HUDEP-2 (cell line): ENCODE results near the gene CFAP298.
"Not testable (repeated sequence)": the region's sequence is repeated elsewhere in the genome, so short reads cannot be mapped to it uniquely, and the experiment has no call there.

Source experiments
- DNase-seq, 76 experiments: peaks; one replicate each; lab custom pipeline; 2025; ENCODE audit not compliant: unreplicated experiment in 76 of 76; lab: John Stamatoyannopoulos, UW

The CFAP298 gene

DNA sequence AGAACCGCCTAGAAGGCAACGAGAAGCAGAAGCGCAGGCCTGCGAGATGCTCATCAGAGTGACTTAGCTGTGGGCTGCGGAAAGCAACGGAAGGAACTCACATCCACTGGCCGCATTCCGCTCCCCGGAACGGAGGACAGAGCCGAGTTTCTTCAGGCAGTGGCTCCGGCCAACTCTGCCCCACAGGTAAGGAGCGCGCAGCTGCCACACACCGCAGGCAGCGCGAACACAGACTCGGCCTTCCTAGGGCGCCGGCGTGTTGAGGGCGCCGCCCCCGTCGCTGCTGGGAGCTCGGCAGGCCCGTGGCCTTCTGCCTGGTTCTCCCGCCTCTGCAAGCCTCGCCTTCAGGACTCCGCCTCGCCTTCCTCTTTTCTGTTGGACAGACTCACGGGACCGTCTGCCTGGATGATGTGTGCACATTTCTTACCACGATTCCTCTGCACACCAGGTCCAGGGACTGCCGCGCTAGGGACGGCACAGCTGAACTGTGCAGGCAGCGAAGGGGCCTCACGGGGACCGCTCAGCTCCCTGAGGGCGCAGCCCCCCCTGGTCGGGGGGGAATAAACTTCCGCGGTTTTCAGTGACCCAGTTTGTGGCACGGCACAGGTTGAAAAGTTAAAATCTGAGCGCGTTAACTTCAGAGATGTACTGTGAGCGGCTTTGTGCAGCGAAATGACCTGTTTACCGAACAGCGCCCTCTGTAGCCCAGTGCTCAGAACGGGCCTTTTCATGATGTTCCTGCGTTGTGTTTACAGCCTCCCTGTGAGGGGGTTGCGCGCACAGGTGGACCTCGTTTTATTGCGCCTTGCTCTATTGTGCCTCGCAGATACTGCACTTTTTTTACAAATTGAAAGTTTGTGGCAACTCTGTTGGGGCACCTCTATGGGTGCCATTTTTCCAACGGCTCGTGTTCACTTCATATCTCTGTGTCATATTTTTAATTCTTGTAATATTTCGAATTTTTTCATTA is 42.6 kb downstream of the CFAP298 start:
- DNase-seq, result peak in 72 of 76 experiments; percentile 34 to 96 (median 75)

DNA sequence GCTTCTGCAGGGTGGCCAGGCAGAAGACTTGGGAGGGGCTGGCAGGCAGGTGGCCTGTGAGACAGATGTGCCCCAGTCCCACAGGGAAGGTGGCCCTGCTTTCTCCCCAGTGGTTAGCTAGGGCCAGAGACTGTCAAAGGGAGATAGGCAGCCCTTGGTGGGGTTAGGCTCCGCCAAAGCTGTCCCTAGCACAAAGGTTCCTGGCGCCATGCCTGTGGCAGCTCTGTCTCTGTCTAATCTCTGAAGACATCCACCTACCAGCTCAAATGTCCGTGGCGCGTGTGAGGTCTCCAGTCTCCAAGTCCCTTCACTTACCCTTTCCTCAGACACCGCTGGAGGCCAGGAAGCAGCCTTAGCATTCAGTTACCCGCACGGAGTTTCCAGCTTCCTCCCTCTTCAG is 44.6 kb downstream of the CFAP298 start:
- peak in 75 of 76 experiments; percentile 63 to 96 (median 90) for DNase-seq

DNA sequence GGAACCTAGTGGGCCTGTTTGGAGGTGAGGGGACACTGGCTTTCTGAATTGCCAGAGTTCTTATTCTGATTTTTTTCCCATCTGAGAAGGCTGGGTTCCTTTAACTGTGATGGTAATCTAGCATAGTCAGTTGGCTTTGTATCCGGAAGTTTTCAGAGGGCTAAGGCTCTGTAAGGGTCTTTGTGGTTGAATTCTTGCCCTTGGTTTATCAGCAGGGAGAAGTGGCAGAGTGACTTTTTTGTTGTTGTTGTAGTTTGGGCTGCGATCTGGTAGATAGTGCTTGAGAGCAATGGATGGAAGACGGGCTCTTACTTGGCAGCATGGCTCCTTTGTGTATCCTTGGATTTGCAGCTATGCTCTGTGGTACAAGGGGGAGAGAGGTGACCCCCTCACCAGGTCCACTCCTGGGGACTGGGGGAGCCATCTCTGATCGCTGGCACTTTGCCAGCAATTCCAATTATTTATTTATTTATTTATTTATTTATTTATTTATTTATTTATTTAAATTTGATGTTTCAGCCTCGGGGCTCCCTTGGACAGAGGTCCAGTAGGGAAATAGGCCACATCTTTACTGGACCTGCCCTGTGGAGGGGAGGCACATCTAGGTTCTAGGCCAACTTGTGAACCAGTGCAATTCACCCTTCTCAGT is 45.3 kb downstream of the CFAP298 start:
- no peak for DNase-seq

DNA sequence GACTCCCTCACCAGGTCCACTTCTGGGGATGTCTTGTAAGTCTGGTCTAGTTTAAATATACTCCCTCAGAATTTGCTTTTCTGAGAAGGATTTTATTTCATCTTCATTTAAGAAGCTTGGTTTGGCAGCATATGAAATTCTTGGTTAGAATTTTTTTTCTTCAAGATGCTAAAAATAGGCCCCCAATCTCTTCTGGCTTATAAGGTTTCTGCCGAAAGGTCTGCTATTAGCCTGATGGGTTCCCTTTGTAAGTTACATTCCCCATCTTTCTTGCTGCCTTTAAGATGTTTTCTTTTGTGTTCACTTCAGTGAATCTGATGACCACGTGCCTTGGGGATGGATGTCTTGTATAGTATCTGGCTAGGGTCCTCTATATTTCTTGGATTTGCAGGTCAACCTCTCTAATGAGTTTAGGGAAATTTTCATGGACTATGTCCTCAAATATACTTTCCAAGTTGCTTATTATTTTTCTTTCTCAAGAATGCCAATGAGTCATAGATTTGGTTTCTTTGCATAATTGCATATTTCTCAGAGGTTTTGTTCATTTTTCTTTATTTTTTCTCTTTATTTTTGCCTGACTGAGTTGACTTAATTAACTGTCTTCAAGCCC is 46.2 kb downstream of the CFAP298 start:
- no peak for DNase-seq

DNA sequence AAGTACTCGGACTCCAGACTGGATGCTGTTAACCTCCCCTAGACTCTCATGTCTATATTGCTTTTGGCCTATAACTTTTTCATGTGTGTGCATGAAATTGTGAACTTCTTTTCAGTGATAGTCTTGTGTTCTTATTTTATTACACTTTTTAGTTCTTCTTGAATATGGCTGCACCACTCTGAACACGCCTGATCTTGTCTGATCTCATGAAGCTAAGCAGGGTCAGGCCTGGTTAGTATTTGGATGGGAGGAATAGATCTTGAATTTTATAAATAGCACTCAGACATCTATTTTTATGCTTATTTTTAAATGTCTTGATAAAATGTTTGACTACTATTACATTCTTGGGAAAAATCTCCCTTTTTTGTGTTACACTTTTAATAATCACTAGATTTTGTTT is 49.3 kb downstream of the CFAP298 start:
- DNase-seq, result peak in 5 of 76 experiments; percentile 16 to 45 (median 20)

DNA sequence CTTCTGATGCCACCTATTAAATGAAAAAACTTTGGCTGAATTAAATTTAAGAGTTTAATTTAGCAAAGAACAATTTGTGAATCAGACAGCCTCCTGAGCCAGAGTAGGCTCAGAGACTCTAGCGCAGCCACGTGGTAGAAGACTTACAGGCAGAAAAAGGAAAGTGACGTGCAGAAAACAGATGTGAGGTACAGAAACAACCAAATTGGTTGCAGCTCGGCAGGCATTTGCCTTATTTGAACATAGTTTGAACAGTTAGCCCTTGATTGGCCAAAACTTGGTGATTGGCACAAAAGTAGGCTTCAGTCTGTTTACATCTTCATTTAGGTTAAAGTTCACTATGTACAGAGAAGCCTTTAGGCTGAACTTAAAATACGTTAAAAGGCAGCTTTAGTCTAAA is 49.8 kb downstream of the CFAP298 start:
- peak in 47 of 76 experiments; percentile 10 to 68 (median 38) for DNase-seq

DNA sequence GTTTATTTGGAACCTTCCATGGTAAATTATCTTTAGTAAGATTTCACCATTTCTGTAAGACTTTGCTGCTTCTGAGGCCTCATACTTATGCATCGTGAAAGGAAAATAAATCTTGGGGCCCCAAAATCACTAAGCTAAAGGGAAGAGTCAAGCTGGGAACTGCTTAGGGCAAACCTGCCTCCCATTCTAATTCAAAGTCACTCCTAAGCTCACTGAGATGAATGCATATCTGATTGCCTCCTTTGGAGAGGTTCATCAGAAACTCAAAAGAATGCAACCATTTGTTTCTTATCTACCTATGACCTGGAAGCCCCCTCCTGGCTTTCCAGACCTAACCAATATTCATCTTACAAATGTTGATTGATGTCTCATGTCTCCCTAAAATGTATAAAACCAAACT is 50.7 kb downstream of the CFAP298 start:
- DNase-seq, result not testable (repeated sequence)

DNA sequence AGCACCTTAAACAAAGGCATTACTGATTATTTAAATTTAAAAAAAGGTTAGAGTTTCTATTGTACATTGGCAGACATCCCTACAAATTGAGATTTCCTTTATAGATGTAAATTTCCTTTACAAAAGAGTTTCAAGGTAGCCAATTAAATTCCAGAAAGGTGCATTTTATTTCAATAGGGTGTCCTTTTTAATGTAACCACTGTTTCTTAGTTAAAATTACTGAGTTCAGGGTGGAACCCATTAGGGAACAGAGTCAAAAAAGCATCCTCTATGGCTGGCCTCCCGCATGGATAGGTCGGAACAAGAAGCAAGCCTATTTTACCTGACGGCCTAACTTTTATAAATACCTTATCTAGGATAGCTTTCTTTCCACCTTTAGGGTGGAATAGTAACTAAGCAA is 51.3 kb downstream of the CFAP298 start:
- DNase-seq, result no peak

DNA sequence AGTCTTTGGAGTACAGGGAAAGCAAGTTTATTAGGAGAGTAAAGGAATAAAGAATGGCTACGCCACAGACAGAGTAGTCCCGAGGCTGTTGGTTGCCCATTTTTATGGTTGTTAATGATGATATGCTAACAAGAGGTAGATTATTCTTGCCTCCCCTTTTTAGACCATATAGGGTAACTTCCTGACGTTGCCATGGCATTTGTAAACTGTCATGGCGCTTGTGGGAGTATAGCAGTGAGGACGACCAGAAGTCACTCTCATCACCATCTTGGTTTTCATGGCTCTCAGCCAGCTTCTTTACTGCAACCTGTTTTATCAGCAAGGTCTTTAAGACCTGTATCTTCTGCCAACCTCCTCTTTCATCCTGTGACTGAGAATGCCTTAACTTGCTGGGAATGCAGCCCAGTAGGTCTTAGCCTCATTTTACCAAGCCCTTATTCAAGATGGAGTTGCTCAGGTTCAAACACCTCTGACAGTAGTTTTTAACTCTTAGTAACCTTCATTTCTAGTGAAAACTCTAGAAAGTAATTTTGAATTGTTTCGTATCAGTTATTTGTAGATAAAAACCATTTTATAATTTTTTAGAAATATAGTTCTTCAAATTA is 53.1 kb downstream of the CFAP298 start:
- peak in 47 of 76 experiments; percentile 14 to 75 (median 42) for DNase-seq

DNA sequence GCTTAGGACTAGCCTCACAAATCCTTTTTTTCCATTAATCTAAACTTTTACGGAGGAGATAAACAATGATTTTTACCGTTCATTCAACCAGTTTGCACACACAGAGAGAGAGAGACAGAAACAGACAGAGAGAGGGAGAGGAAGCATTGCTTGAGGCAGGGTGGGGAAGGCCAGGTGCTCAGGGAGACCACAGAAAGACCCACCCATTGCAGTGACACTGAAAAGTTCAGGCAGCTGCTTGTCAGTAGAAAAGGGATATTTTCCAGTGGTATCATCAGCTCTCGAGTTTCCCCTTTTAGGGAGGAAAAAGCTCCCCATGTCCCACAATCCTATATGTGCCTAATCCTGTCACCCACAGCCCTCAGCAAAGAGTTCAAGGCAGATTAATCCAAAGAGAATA is 54.1 kb downstream of the CFAP298 start:
- DNase-seq, result no peak

DNA sequence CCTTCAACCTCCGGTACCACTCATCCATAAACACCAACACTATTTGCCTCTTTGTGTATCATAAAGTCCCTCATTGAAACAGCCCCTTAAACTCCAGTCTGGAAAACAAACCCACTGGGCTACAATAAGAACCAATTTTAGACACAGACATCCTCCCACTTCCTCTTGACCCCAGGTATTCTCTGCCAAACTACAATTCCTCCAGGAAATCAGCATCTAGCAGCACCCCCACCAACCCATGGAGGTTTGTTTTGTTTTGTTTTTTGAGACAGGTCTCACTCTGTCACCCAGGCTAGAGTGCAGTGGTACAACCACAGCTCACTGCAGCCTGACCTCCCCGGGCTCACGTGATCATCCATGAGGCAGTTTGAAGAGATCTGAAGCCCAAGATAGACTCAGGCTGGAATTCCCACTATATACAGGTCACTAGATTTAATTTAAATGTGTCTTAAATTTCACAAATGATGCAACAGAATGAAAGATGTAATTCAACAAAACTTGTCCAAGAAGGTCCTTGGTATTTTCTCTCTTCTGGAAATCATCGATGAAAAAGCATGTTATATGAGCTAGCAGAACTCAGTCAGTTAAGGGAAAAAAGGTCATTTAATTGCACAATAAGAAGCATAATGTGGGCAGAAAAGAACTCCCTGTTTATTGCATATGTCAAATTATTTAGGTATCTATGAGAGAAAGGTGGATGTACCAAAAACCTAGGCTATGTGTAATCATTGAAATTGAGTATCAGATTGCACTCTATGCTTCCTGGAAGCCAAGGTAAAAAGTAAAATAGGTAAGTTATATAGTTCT is 57.1 kb downstream of the CFAP298 start:
- DNase-seq, result no peak

DNA sequence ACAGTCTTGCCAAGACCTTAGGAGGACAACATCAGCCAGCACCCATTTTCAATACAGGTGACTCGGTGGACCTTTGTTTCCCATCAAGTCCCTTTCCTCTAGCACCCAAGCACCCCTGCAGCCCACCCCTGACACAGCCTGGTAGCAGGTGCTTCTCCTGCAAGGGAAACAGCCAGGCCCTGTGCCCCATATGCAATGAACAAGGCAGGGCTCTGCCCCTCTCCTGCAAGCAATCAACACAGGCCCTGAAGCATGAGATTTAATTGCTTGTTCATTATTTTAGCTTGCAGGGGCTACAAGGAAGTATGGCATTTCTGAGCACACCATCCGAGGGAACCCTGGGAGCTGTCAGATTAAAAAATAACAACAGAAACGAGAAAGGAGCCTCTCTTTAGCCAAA is 62.3 kb downstream of the CFAP298 start:
- DNase-seq, result no peak

DNA sequence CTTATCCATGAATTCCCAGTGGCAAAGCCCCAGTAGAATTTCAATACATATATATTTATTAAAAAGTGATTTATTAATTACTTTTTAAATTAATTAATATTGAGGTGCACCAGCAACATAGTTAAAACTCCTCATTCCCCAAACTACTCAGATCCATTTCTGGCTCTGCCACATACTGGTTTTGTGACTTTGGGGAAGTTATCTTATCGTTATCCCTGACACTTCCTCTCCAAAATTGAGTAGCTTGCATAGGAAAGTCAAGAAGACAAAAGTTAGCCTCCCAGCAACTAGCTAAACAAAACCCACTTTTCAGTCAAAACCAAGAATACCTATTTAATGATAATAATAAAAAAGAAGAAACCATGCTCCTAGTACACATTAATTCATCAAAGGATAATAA is 62.7 kb downstream of the CFAP298 start:
- peak in 3 of 76 experiments; percentile 13 to 23 (median 19) for DNase-seq
